LHCN-M2 (cell line): ENCODE measurements around the gene MDH1B. TPM values are rescaled to one million over a fixed set of nuclear protein-coding genes. Genes with fewer than 3 reads are reported as not detected.

Source experiments
- DNase-seq: peaks from one replicate; pipeline ENCODE4 v3.0.0-alpha.2; 2012; ENCODE audit warnings: low read depth
- total RNA-seq: library from RNA; depleted of rRNA; stranded (reverse); fragments of >200 nt; gene quantifications from 2 replicates; pipeline ENCODE4 v1.2.3, GENCODE V29; 2014; rRNA removed

MDH1B gene
- total RNA-seq, 1 experiment from 2014 or later: 0.86 TPM

- peak; percentile 51 for DNase-seq
These were observed 71.6 kb downstream of the MDH1B start for GRCh38 chr2:206693399-206694137.

- DNase-seq: no peak
These were observed 72.2 kb downstream of the MDH1B start for GRCh38 chr2:206692971-206693370.

- DNase-seq: no peak
These were observed 76.1 kb downstream of the MDH1B start for GRCh38 chr2:206688990-206689389.

- DNase-seq: no peak
These were observed 76.7 kb downstream of the MDH1B start for GRCh38 chr2:206688453-206688852.

Other genes starting within 250 kb of the MDH1B start
- not detected in 2 replicates for gene FAM237A, start 122.8 kb downstream of the MDH1B start, total RNA-seq
- gene DYTN, start 46.9 kb downstream of the MDH1B start, total RNA-seq: not detected in 2 replicates
- 45.6 and 52.5 TPM in 2 replicates for gene FASTKD2, start 278 bp upstream of the MDH1B start, total RNA-seq
- gene CPO, start 174.2 kb upstream of the MDH1B start, total RNA-seq: not detected in 2 replicates